HL-60 (cell line): ENCODE data around the gene KRTAP12-2.

Experiments used
- CTCF ChIP-seq: IDR thresholded peaks from one replicate; pipeline ENCODE4 v1.5.1; 2011; ENCODE audit warnings: low read length, control low read depth, inconsistent platforms; ENCODE audit not compliant: insufficient read depth
- GABPA ChIP-seq: IDR thresholded peaks from 2 replicates; pipeline ENCODE4 v1.6.1; 2012; ENCODE audit warnings: low read depth
- POLR2AphosphoS5 ChIP-seq: IDR thresholded peaks from 2 replicates; pipeline ENCODE4 v1.6.1; 2012; ENCODE audit warnings: low read depth
- REST ChIP-seq: IDR thresholded peaks from 2 replicates; pipeline ENCODE4 v1.6.1; 2012; ENCODE audit warnings: low read depth; ENCODE audit not compliant: insufficient replicate concordance

- no peak for TF ChIP-seq CTCF
- TF ChIP-seq REST: no peak
- no peak for TF ChIP-seq POLR2AphosphoS5
- no peak for TF ChIP-seq GABPA
Measured at GRCh38 chr21:44657635-44658540, 8.8 kb downstream of the KRTAP12-2 start, which contains the start of gene KRTAP12-3.
